AG09319 (cell line): Measurements from ENCODE around the gene EHBP1.
A peak's percentile ranks its signal among the peaks of the same experiment; 100 is the strongest.

ENCODE experiments used
- DNase-seq: peaks from one replicate; pipeline ENCODE4 v3.0.0-alpha.2; 2010; ENCODE audit warnings: low read depth; ENCODE audit errors: extremely low read depth
- CTCF ChIP-seq: IDR thresholded peaks from 2 replicates; pipeline ENCODE4 v1.5.1; 2011; ENCODE audit warnings: low read depth, mild to moderate bottlenecking, inconsistent platforms, low read length, moderate library complexity

Gene EHBP1

GRCh38 chr2:62662554-62662953 is 43.0 kb upstream of the EHBP1 start:
- DNase-seq: no peak
- no peak for TF ChIP-seq CTCF

- TF ChIP-seq CTCF: no peak
- peak; percentile 98 for DNase-seq
Observed at GRCh38 chr2:62663411-62663810, 42.1 kb upstream of the EHBP1 start.

- no peak for DNase-seq
- TF ChIP-seq CTCF: no peak
Observed at GRCh38 chr2:62663920-62664795, 41.4 kb upstream of the EHBP1 start.

GRCh38 chr2:62665446-62665845 is 40.1 kb upstream of the EHBP1 start:
- TF ChIP-seq CTCF: no peak

GRCh38 chr2:62669180-62669579 is 36.3 kb upstream of the EHBP1 start:
- no peak for TF ChIP-seq CTCF
- no peak for DNase-seq

More at GRCh38 chr2:62665446-62665845, 40.1 kb upstream of the EHBP1 start:
- no peak for DNase-seq

- no peak for TF ChIP-seq CTCF
- DNase-seq: no peak
Observed at GRCh38 chr2:62672601-62673000, 32.9 kb upstream of the EHBP1 start.

- DNase-seq: no peak
- no peak for TF ChIP-seq CTCF
Observed at GRCh38 chr2:62675062-62675461, 30.5 kb upstream of the EHBP1 start.
